Loucy (cell line): ENCODE data around the gene TPCN2.

Source experiments
- H2AFZ ChIP-seq: fragments of 200-600 bp; sonication (generic); 2 replicates; pipeline ENCODE4 v1.6.0; 2016; ENCODE audit warnings: antibody characterized with exemption, mild to moderate bottlenecking, low read length, moderate library complexity
- H3F3A ChIP-seq: fragments of 200-600 bp; 2 replicates; pipeline ENCODE4 v1.6.0; 2016; ENCODE audit warnings: antibody characterized with exemption, low read depth, mild to moderate bottlenecking
- H3K27me3 ChIP-seq: fragments of 200-600 bp; sonication (generic); 2 replicates; pipeline ENCODE4 v1.6.1; 2014; ENCODE audit warnings: low read length, mild to moderate bottlenecking; ENCODE audit not compliant: insufficient read depth, poor library complexity, severe bottlenecking
- H3K36me3 ChIP-seq: fragments of 200-600 bp; sonication (generic); 2 replicates; pipeline ENCODE4 v1.6.1; 2016; ENCODE audit warnings: low read length; ENCODE audit not compliant: insufficient read depth
- H3K4me1 ChIP-seq: fragments of 200-600 bp; sonication (generic); 2 replicates; pipeline ENCODE4 v1.5.1; 2014; ENCODE audit warnings: low read length, mild to moderate bottlenecking; ENCODE audit not compliant: insufficient read depth, poor library complexity, severe bottlenecking
- H3K4me2 ChIP-seq: fragments of 200-600 bp; sonication (generic); 2 replicates; pipeline ENCODE4 v1.6.0; 2014; ENCODE audit warnings: antibody characterized with exemption, low read length, low read depth, mild to moderate bottlenecking; ENCODE audit not compliant: poor library complexity, severe bottlenecking
- H3K4me3 ChIP-seq: fragments of 200-600 bp; sonication (generic); 2 replicates; pipeline ENCODE4 v1.5.1; 2014; ENCODE audit warnings: low read length, mild to moderate bottlenecking, mixed read lengths; ENCODE audit not compliant: poor library complexity, severe bottlenecking
- H3K79me2 ChIP-seq: fragments of 200-600 bp; sonication (generic); 2 replicates; pipeline ENCODE4 v1.6.1; 2014; ENCODE audit warnings: low read length; ENCODE audit not compliant: insufficient read depth
- H3K9ac ChIP-seq: fragments of 200-600 bp; sonication (generic); 2 replicates; pipeline ENCODE4 v1.6.0; 2014; ENCODE audit warnings: mild to moderate bottlenecking, low read depth, low read length, moderate library complexity; ENCODE audit not compliant: poor library complexity, severe bottlenecking
- H3K9me2 ChIP-seq: fragments of 200-600 bp; sonication (generic); replicated peaks from 2 replicates; pipeline ENCODE4 v1.6.1; 2016; ENCODE audit warnings: low read depth, low read length, mixed read lengths
- H3K9me3 ChIP-seq: fragments of 200-600 bp; sonication (generic); 2 replicates; pipeline ENCODE4 v1.6.1; 2014; ENCODE audit warnings: mild to moderate bottlenecking, antibody characterized with exemption, low read length, low read depth; ENCODE audit not compliant: insufficient read depth
- H4K20me1 ChIP-seq: fragments of 200-600 bp; sonication (generic); 2 replicates; pipeline ENCODE4 v1.6.0; 2014; ENCODE audit warnings: antibody characterized with exemption, low read length, mild to moderate bottlenecking; ENCODE audit not compliant: insufficient read depth, poor library complexity, severe bottlenecking
- EZH2phosphoT487 ChIP-seq: fragments of 200-600 bp; IDR thresholded peaks from 2 replicates; pipeline ENCODE4 v1.6.1; 2018; ENCODE audit warnings: antibody characterized with exemption, mild to moderate bottlenecking, moderate library complexity, borderline replicate concordance
- TF ChIP-seq, protein P1 (sequence below): fragments of 200-600 bp; sonication (generic); conservative IDR thresholded peaks from 2 replicates; pipeline ENCODE4 v1.5.1; 2014; ENCODE audit warnings: mild to moderate bottlenecking, antibody characterized with exemption, low read length

The TPCN2 gene

DNA sequence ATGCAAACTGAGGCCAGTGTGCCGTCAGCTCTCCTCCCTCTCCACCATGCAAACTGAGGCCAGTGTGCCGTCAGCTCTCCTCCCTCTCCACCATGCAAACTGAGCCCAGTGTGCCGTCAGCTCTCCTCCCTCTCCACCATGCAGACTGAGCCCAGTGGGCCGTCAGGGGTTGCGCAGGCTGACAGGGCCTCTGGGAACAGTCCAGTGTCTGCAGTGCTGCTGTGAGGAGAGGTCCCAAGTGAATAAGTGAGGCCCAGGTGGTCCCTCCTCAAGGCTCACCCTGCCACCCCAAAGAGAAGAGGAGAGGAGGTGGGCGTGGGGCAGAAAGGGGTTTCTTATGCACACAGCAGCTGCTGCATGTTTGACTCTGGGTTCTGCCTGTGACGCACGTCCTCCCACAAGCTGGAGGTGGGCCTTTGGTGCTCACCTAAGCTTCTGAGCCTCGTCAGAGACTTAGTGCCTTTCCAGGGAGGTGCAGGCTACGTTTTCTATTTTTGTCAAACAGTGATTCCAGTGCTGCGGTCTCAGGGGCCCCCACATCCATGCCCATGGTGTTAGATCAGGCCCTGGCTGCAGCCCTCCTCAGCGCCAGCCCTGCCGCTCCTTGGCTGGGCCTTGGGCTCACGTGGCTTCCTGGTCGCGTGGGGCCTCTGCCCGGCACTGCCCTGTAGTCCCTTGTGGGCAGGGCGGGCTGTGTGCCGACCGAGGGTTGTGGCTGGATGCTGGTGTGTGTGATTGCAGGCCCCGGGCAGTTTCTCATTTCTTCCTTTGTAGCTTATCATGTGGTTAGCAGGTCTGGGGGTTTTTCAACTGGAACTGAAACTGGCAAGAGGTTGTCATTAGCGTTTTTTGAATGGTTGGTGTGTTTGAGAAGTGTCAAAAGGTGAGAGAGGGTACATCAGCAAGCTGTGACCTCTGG, 7.1 kb downstream of the TPCN2 start:
- Histone ChIP-seq H3K79me2 (peaks cover 64% of the 10 kb centered on the region), H3K27me3 (no peaks in the 10 kb centered on the region), H4K20me1 (peaks cover 25% of the 10 kb centered on the region), H3K9ac (peak overlapping the region; percentile 53), H3K4me3 (peak overlapping the region; percentile 52), H3K9me2 (no peaks in the 10 kb centered on the region), H3F3A (no peaks in the 10 kb centered on the region), H3K4me2 (peak overlapping the region; percentile 66), H2AFZ (no peak overlapping the region), H3K4me1 (peaks cover 55% of the 10 kb centered on the region), H3K9me3 (no peaks in the 10 kb centered on the region), H3K36me3 (peaks cover 3% of the 10 kb centered on the region; the same call in 1 of the 2 replicates)
- TF ChIP-seq, protein P1, sequence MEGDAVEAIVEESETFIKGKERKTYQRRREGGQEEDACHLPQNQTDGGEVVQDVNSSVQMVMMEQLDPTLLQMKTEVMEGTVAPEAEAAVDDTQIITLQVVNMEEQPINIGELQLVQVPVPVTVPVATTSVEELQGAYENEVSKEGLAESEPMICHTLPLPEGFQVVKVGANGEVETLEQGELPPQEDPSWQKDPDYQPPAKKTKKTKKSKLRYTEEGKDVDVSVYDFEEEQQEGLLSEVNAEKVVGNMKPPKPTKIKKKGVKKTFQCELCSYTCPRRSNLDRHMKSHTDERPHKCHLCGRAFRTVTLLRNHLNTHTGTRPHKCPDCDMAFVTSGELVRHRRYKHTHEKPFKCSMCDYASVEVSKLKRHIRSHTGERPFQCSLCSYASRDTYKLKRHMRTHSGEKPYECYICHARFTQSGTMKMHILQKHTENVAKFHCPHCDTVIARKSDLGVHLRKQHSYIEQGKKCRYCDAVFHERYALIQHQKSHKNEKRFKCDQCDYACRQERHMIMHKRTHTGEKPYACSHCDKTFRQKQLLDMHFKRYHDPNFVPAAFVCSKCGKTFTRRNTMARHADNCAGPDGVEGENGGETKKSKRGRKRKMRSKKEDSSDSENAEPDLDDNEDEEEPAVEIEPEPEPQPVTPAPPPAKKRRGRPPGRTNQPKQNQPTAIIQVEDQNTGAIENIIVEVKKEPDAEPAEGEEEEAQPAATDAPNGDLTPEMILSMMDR, result no peak
- no peak for TF ChIP-seq EZH2phosphoT487

DNA sequence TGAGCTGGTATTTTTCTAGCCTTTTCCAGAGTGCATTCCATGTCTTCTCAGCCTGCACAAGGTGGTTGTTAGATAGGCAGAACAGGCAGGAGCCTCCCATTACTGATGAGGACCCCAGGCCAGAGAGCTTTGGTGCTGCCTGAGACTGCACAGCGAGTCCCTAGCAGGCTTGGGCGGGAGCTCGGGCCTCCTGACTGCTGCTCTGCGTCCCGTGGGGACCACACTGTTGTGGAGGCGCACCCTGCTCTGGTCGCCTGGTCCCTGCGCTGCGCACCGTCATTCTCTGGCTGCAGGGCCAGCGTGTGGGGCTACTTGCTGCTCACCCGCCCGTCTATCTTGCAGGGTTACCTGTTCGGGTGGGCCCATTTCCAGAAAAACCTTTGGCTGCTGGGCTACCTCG, 8.5 kb downstream of the TPCN2 start:
- Histone ChIP-seq H3K9me2 (no peaks in the 10 kb centered on the region), H3K4me2 (peak overlapping the region; percentile 66), H3K4me3 (no peak overlapping the region), H3K27me3 (no peaks in the 10 kb centered on the region), H3K9me3 (no peaks in the 10 kb centered on the region), H3K4me1 (peaks cover 41% of the 10 kb centered on the region), H4K20me1 (peaks cover 11% of the 10 kb centered on the region), H2AFZ (no peak overlapping the region), H3K36me3 (peaks cover 3% of the 10 kb centered on the region; the same call in 1 of the 2 replicates), H3F3A (no peaks in the 10 kb centered on the region), H3K9ac (peak overlapping the region; percentile 31), H3K79me2 (peaks cover 63% of the 10 kb centered on the region)
- no peak for TF ChIP-seq EZH2phosphoT487
- TF ChIP-seq, protein P1, result no peak

DNA sequence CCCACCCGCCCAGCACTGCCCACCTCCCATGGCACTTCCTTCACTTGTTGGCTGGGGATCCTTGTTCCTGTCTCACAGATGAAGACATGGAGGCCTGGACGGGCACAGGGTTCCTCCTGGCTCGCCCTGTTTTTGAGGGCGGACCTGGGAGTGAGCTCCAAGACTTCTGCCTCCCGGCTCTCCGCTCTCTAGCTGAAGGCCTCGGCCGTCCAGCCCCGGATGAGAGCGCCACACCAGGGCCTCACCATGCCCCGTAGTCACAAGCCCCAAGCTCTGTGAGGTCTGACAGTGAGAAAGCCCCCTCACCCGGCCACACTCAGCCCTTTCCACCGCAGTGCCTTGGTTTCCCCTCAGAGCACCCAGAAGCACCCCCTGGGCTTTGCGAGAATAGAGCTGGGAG, 9.1 kb downstream of the TPCN2 start:
- Histone ChIP-seq H3K36me3 (peaks cover 3% of the 10 kb centered on the region; the same call in 1 of the 2 replicates), H3K4me1 (peaks cover 36% of the 10 kb centered on the region), H3K9me2 (no peaks in the 10 kb centered on the region), H3K9ac (peak overlapping the region; percentile 26), H3K9me3 (no peaks in the 10 kb centered on the region), H3F3A (no peaks in the 10 kb centered on the region), H3K27me3 (no peaks in the 10 kb centered on the region), H3K4me3 (no peak overlapping the region), H4K20me1 (peaks cover 12% of the 10 kb centered on the region), H3K4me2 (no peak overlapping the region), H2AFZ (no peak overlapping the region), H3K79me2 (peaks cover 58% of the 10 kb centered on the region)
- TF ChIP-seq EZH2phosphoT487, result no peak
- TF ChIP-seq, protein P1, result no peak
